WTC11 (cell line): ENCODE results near the gene RPL15.
A peak's percentile ranks its signal among the peaks of the same experiment; 100 is the strongest.

Source experiments
- CREB1 ChIP-seq: sonication (generic); formaldehyde crosslinking; IDR thresholded peaks from 2 replicates; pipeline ENCODE4 v1.8.0; 2023; ENCODE audit warnings: mild to moderate bottlenecking, missing genetic modification reagents
- CREM ChIP-seq: sonication (generic); formaldehyde crosslinking; IDR thresholded peaks from 2 replicates; pipeline ENCODE4 v1.8.1; 2022; ENCODE audit warnings: mild to moderate bottlenecking, missing genetic modification reagents, moderate library complexity
- CTCF ChIP-seq: fragments of 200-600 bp; IDR thresholded peaks from 2 replicates; pipeline ENCODE4 v1.8.0; 2022; ENCODE audit warnings: antibody characterized with exemption
- E2F1 ChIP-seq: sonication (generic); formaldehyde crosslinking; IDR thresholded peaks from 2 replicates; pipeline ENCODE4 v1.8.0; 2022; ENCODE audit warnings: mild to moderate bottlenecking, missing genetic modification reagents
- FOXJ3 ChIP-seq: sonication (generic); formaldehyde crosslinking; IDR thresholded peaks from 2 replicates; pipeline ENCODE4 v1.9.0; 2021; ENCODE audit warnings: missing genetic modification reagents, mild to moderate bottlenecking, borderline replicate concordance
- MAX ChIP-seq: sonication (generic); formaldehyde crosslinking; IDR thresholded peaks from 2 replicates; pipeline ENCODE4 v1.8.0; 2022; ENCODE audit warnings: mild to moderate bottlenecking, missing genetic modification reagents
- MXD4 ChIP-seq: fragments of 250-450 bp; sonication (Bioruptor Pico); IDR thresholded peaks from 2 replicates; pipeline ENCODE4 v1.8.0; 2021; ENCODE audit warnings: mild to moderate bottlenecking, moderate library complexity, borderline replicate concordance
- SP1 ChIP-seq: sonication (generic); formaldehyde crosslinking; conservative IDR thresholded peaks from 2 replicates; pipeline ENCODE4 v1.8.1; 2022; ENCODE audit warnings: missing genetic modification reagents
- TP53 ChIP-seq: sonication (generic); formaldehyde crosslinking; IDR thresholded peaks from 2 replicates; pipeline ENCODE4 v1.8.1; 2023; ENCODE audit warnings: mild to moderate bottlenecking, missing genetic modification reagents
- ZNF317 ChIP-seq: sonication (generic); formaldehyde crosslinking; IDR thresholded peaks from 2 replicates; pipeline ENCODE4 v1.8.1; 2023; ENCODE audit warnings: low read depth, mild to moderate bottlenecking, moderate library complexity, missing genetic modification reagents, borderline replicate concordance
- TF ChIP-seq, protein P1 (sequence below): sonication (generic); formaldehyde crosslinking; IDR thresholded peaks from 2 replicates; pipeline ENCODE4 v1.8.1; 2023; ENCODE audit warnings: mild to moderate bottlenecking, missing genetic modification reagents
- TF ChIP-seq, protein P2 (sequence below): sonication (generic); formaldehyde crosslinking; IDR thresholded peaks from 2 replicates; pipeline ENCODE4 v1.8.1; 2023; ENCODE audit warnings: mild to moderate bottlenecking, moderate library complexity, missing genetic modification reagents
- TF ChIP-seq, protein P3 (sequence below): sonication (generic); formaldehyde crosslinking; conservative IDR thresholded peaks from 2 replicates; pipeline ENCODE4 v1.8.1; 2022; ENCODE audit warnings: mild to moderate bottlenecking, missing genetic modification reagents
- TF ChIP-seq, protein P4 (sequence below): sonication (generic); formaldehyde crosslinking; IDR thresholded peaks from 2 replicates; pipeline ENCODE4 v1.8.1; 2023; ENCODE audit warnings: mild to moderate bottlenecking, missing genetic modification reagents

DNA sequence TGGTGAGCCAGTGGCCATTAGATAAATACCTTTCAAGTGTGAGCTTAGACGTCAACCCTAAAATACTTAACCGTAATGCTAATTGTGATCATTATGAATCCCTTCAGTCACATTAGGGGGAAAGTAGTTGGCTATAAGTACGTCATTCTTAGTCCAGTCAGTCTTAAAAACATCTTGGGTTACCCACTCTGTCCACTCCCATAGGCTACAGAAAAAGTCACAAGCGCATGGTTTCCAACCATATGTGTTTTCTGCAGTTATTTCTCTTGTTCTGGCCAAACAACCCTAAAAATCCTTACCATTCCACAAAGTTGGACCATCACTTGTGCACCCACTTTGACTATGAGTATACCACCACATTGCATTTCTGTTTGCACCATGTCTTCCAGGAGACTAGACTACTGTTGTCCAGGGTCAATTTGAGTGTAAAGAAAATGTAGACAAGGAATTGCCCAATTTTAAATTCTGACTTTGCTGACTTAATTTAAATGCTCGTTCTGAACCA, 3.3 kb downstream of the RPL15 start:
- TF ChIP-seq, protein P1, sequence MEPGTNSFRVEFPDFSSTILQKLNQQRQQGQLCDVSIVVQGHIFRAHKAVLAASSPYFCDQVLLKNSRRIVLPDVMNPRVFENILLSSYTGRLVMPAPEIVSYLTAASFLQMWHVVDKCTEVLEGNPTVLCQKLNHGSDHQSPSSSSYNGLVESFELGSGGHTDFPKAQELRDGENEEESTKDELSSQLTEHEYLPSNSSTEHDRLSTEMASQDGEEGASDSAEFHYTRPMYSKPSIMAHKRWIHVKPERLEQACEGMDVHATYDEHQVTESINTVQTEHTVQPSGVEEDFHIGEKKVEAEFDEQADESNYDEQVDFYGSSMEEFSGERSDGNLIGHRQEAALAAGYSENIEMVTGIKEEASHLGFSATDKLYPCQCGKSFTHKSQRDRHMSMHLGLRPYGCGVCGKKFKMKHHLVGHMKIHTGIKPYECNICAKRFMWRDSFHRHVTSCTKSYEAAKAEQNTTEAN (CRISPR knock-in tag), result no peak
- TF ChIP-seq E2F1 (no peak), CTCF (no peak), FOXJ3 (no peak), CREM (CRISPR knock-in tag) (0 out of 2 replicates have a peak, but pooled peaks have one; percentile 6), SP1 (CRISPR knock-in tag) (no peak), MXD4 (CRISPR knock-in tag) (no peak), CREB1 (CRISPR knock-in tag) (no peak), ZNF317 (CRISPR knock-in tag) (no peak), TP53 (CRISPR knock-in tag) (no peak), MAX (CRISPR knock-in tag) (no peak)
- TF ChIP-seq, protein P2, sequence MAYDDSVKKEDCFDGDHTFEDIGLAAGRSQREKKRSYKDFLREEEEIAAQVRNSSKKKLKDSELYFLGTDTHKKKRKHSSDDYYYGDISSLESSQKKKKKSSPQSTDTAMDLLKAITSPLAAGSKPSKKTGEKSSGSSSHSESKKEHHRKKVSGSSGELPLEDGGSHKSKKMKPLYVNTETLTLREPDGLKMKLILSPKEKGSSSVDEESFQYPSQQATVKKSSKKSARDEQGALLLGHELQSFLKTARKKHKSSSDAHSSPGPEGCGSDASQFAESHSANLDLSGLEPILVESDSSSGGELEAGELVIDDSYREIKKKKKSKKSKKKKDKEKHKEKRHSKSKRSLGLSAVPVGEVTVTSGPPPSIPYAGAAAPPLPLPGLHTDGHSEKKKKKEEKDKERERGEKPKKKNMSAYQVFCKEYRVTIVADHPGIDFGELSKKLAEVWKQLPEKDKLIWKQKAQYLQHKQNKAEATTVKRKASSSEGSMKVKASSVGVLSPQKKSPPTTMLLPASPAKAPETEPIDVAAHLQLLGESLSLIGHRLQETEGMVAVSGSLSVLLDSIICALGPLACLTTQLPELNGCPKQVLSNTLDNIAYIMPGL, result no peak
- TF ChIP-seq, protein P3, sequence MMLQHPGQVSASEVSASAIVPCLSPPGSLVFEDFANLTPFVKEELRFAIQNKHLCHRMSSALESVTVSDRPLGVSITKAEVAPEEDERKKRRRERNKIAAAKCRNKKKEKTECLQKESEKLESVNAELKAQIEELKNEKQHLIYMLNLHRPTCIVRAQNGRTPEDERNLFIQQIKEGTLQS (CRISPR knock-in tag), result no peak
- TF ChIP-seq, protein P4, sequence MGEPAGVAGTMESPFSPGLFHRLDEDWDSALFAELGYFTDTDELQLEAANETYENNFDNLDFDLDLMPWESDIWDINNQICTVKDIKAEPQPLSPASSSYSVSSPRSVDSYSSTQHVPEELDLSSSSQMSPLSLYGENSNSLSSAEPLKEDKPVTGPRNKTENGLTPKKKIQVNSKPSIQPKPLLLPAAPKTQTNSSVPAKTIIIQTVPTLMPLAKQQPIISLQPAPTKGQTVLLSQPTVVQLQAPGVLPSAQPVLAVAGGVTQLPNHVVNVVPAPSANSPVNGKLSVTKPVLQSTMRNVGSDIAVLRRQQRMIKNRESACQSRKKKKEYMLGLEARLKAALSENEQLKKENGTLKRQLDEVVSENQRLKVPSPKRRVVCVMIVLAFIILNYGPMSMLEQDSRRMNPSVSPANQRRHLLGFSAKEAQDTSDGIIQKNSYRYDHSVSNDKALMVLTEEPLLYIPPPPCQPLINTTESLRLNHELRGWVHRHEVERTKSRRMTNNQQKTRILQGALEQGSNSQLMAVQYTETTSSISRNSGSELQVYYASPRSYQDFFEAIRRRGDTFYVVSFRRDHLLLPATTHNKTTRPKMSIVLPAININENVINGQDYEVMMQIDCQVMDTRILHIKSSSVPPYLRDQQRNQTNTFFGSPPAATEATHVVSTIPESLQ (CRISPR knock-in tag), result no peak
